ENCODE results near the gene EGLN2.

Gene EGLN2

GRCh38 chr19:40776932-40777644 is 21.9 kb upstream of the EGLN2 start (continued):
- no peak for TF ChIP-seq ZNF274 (IDR thresholded peaks at IDR 0.05; ENCODE audit: low read length)
- TF ChIP-seq ZNF274 (tag by site-specific recombination; IDR thresholded peaks at IDR 0.05; ENCODE audit: borderline replicate concordance) = no peak
- TF ChIP-seq ZNF830 (tag by site-specific recombination; IDR thresholded peaks at IDR 0.05; ENCODE audit: low read depth) = no peak
- TF ChIP-seq ZNF530 (tag by site-specific recombination; IDR thresholded peaks at IDR 0.05; ENCODE audit: low read depth) = no peak
- TF ChIP-seq ZNF529 (tag by site-specific recombination; IDR thresholded peaks at IDR 0.05; ENCODE audit: insufficient replicate concordance) = no peak
- no peak; the same call in 1 of the 2 replicates for TF ChIP-seq GLIS1 (tag by site-specific recombination; IDR thresholded peaks at IDR 0.05)
- TF ChIP-seq ZNF138 (tag by site-specific recombination; IDR thresholded peaks at IDR 0.05; ENCODE audit: borderline replicate concordance) = no peak
- TF ChIP-seq ZNF548 (tag by site-specific recombination; IDR thresholded peaks at IDR 0.05) = no peak
- no peak; the same call in 1 of the 2 replicates for TF ChIP-seq ZNF768 (tag by site-specific recombination; IDR thresholded peaks at IDR 0.05)
- no peak for TF ChIP-seq PBX3 (CRISPR knock-in tag; IDR thresholded peaks at IDR 0.05)
- no peak for TF ChIP-seq ZNF423 (tag by site-specific recombination; IDR thresholded peaks at IDR 0.05)
- TF ChIP-seq ZNF514 (tag by site-specific recombination; IDR thresholded peaks at IDR 0.05) = no peak
- no peak for TF ChIP-seq ZSCAN16 (tag by site-specific recombination; IDR thresholded peaks at IDR 0.05)
- TF ChIP-seq ZFP3 (tag by site-specific recombination; IDR thresholded peaks at IDR 0.05; ENCODE audit: low read depth) = no peak
- no peak for TF ChIP-seq ZNF654 (tag by site-specific recombination; IDR thresholded peaks at IDR 0.05; ENCODE audit: low read depth)
- TF ChIP-seq ZNF473 (tag by site-specific recombination; IDR thresholded peaks at IDR 0.05) = no peak
- TF ChIP-seq BCL6B (tag by site-specific recombination; IDR thresholded peaks at IDR 0.05) = no peak
- TF ChIP-seq ZNF843 (tag by site-specific recombination; IDR thresholded peaks at IDR 0.05) = no peak
- no peak; the same call in 1 of the 2 replicates for TF ChIP-seq PATZ1 (tag by site-specific recombination; IDR thresholded peaks at IDR 0.05)

GRCh38 chr19:40777645-40777936 is 21.4 kb upstream of the EGLN2 start:
- ChIA-PET CTCF (interaction anchor here (0.5 to 6.4 kb wide), 26 partner anchors 9 to 637 kb away, joined by 3 to 61 read pairs (median 4); partner anchors contain the start of genes EGLN2 and LTBP4), POLR2A (interaction anchor here (0.5 to 3.2 kb wide), 35 partner anchors 10 to 1779 kb away, joined by 3 to 180 read pairs (median 7); partner anchors contain the start of genes ACTMAP, COQ8B, EGLN2 and ITPKC)
- peaks cover 0 to 18% of the 10 kb centered on the region in 2 experiments; a peak in 1 of 3 replicates for H3K36me3 ChIP-seq (ENCODE audit: control insufficient read depth in 2 of 2, insufficient read depth in 1 of 2, low read length in 2 of 2)
- H3K4me1 ChIP-seq (ENCODE audit: control insufficient read depth, insufficient read depth, low read length) = peaks cover 13% of the 10 kb centered on the region
- peak overlapping the region; percentile 32 for H3K4me3 ChIP-seq (ENCODE audit: low read depth, low read length)
- H3K9me3 ChIP-seq (ENCODE audit: control insufficient read depth, insufficient read depth, low read depth, low read length) = no peaks in the 10 kb centered on the region
- H3K27ac ChIP-seq (ENCODE audit: extremely low read depth, low read depth, low read length) = peak overlapping the region; percentile 95
- TF ChIP-seq ZBTB21 (tag by site-specific recombination; IDR thresholded peaks at IDR 0.05) (peak; percentile 40; the same call in 1 of the 2 replicates), KLF8 (tag by site-specific recombination; IDR thresholded peaks at IDR 0.05) (no peak), ZNF596 (tag by site-specific recombination; IDR thresholded peaks at IDR 0.05) (no peak), ZNF449 (tag by site-specific recombination; IDR thresholded peaks at IDR 0.05) (peak; percentile 25; the same call in 1 of the 2 replicates), ZNF121 (tag by site-specific recombination; IDR thresholded peaks at IDR 0.05) (no peak), ZSCAN30 (tag by site-specific recombination; IDR thresholded peaks at IDR 0.05) (no peak), ZNF629 (tag by site-specific recombination; IDR thresholded peaks at IDR 0.05) (peak; percentile 29; the same call in 1 of the 2 replicates), ZNF112 (tag by site-specific recombination; IDR thresholded peaks at IDR 0.05) (no peak), ZNF366 (tag by site-specific recombination; conservative IDR thresholded peaks at IDR 0.05) (peak; percentile 87), KLF16 (tag by site-specific recombination; IDR thresholded peaks at IDR 0.05) (no peak), ZNF785 (tag by site-specific recombination; IDR thresholded peaks at IDR 0.05) (0 out of 2 replicates have a peak, but pooled peaks have one; percentile 19), ZNF223 (tag by site-specific recombination; IDR thresholded peaks at IDR 0.05) (peak; percentile 63; the same call in 1 of the 2 replicates), ZNF433 (tag by site-specific recombination; IDR thresholded peaks at IDR 0.05; ENCODE audit: low read depth) (no peak), ZNF394 (tag by site-specific recombination; IDR thresholded peaks at IDR 0.05; ENCODE audit: borderline replicate concordance) (0 out of 2 replicates have a peak, but pooled peaks have one; percentile 9)
